GM23248 (cell line): ENCODE results near the gene OR10G3. TPM values are rescaled to one million over a fixed set of nuclear protein-coding genes. Genes with fewer than 3 reads are reported as not detected.

ENCODE experiments used
- DNase-seq: peaks from one replicate; pipeline ENCODE4 v3.0.0-alpha.2; 2015
- H2AFZ ChIP-seq: fragments of 200-600 bp; sonication (generic); 2 replicates; pipeline ENCODE4 v1.6.1; 2016; ENCODE audit warnings: antibody characterized with exemption
- H3F3A ChIP-seq: fragments of 200-600 bp; sonication (generic); 2 replicates; pipeline ENCODE4 v1.6.1; 2016; ENCODE audit warnings: mild to moderate bottlenecking, antibody characterized with exemption, mixed run types; ENCODE audit not compliant: insufficient read depth
- H3K27ac ChIP-seq: fragments of 200-600 bp; sonication (generic); 2 replicates; pipeline ENCODE4 v1.5.1; 2016; ENCODE audit warnings: mild to moderate bottlenecking
- H3K27me3 ChIP-seq: fragments of 200-600 bp; sonication (generic); replicated peaks from 2 replicates; pipeline ENCODE4 v1.6.1; 2016; ENCODE audit warnings: mild to moderate bottlenecking; ENCODE audit not compliant: insufficient read depth
- H3K36me3 ChIP-seq: fragments of 200-600 bp; sonication (generic); 2 replicates; pipeline ENCODE4 v1.6.1; 2016; ENCODE audit warnings: low read depth, mild to moderate bottlenecking
- H3K4me1 ChIP-seq: fragments of 200-600 bp; sonication (generic); 2 replicates; pipeline ENCODE4 v1.6.1; 2016; ENCODE audit warnings: mild to moderate bottlenecking; ENCODE audit not compliant: insufficient read depth
- H3K4me2 ChIP-seq: fragments of 200-600 bp; sonication (generic); one replicate; pipeline ENCODE4 v1.6.1; 2016; ENCODE audit warnings: mild to moderate bottlenecking; ENCODE audit not compliant: unreplicated experiment
- H3K4me3 ChIP-seq: fragments of 200-600 bp; sonication (generic); 2 replicates; pipeline ENCODE4 v1.5.1; 2016; ENCODE audit warnings: mild to moderate bottlenecking
- H3K79me2 ChIP-seq: fragments of 200-600 bp; sonication (generic); 2 replicates; pipeline ENCODE4 v1.6.1; 2016; ENCODE audit warnings: mild to moderate bottlenecking; ENCODE audit not compliant: insufficient read depth
- H3K9ac ChIP-seq: fragments of 200-600 bp; sonication (generic); 2 replicates; pipeline ENCODE4 v1.6.1; 2016; ENCODE audit warnings: mild to moderate bottlenecking
- H3K9me2 ChIP-seq: fragments of 200-600 bp; sonication (generic); 2 replicates; pipeline ENCODE4 v1.6.1; 2016; ENCODE audit warnings: mixed run types, mild to moderate bottlenecking, moderate library complexity; ENCODE audit not compliant: insufficient read depth
- H3K9me3 ChIP-seq: fragments of 200-600 bp; sonication (generic); one replicate; pipeline ENCODE4 v1.6.1; 2017; ENCODE audit warnings: low read depth
- H4K20me1 ChIP-seq: fragments of 200-600 bp; sonication (generic); 2 replicates; pipeline ENCODE4 v1.6.0; 2016; ENCODE audit not compliant: insufficient read depth
- EZH2 ChIP-seq: fragments of 200-600 bp; sonication (generic); IDR thresholded peaks from 2 replicates; pipeline ENCODE4 v1.6.1; 2018; ENCODE audit warnings: antibody characterized with exemption, mild to moderate bottlenecking; ENCODE audit not compliant: insufficient read depth, poor library complexity, severe bottlenecking
- EZH2phosphoT487 ChIP-seq: fragments of 200-600 bp; sonication (generic); IDR thresholded peaks from 2 replicates; pipeline ENCODE4 v1.6.1; 2018; ENCODE audit warnings: antibody characterized with exemption, moderate library complexity, mild to moderate bottlenecking, low read depth; ENCODE audit not compliant: insufficient read depth
- WGBS, 2 experiments: methylation state at CpG; one replicate each; pipeline ENCODE4 v1.1.6; 2015 to 2017; ENCODE audit warnings: low lambda C conversion rate in 2 of 2, low coverage in 1 of 2; ENCODE audit errors: missing lambda C conversion rate in 2 of 2; 5-methylcytosine and 5-hydroxymethylcytosine counted together
- in situ Hi-C: fragments of 300-500 bp; cut with MboI; formaldehyde crosslinking; loops from 2 replicates; pipeline ENCODE4 v1.15.0; 2020
- polyA plus RNA-seq: library from polyadenylated mRNA; unstranded; fragments of >200 nt; fragmentation: Nextera tagmentation; extraction: Ambion mirVana; gene quantifications from 2 replicates; pipeline ENCODE4 v1.2.1, GENCODE V29; 2016
- total RNA-seq: library from RNA; depleted of rRNA; stranded (reverse); fragments of >200 nt; shearing (Covaris generic); gene quantifications from 2 replicates; pipeline ENCODE4 v1.2.3, GENCODE V29; 2014; rRNA removed

The OR10G3 gene
- not detected in 2 replicates for total RNA-seq
- not detected in 2 replicates for polyA plus RNA-seq

GRCh38 chr14:21579976-21580375 is at the start of gene OR10G3:
Gene OR10G3, minus strand, starts transcription at chr14:21580076. Its CDS starts 9,332 bp downstream, at chr14:21570744.
- H2AFZ ChIP-seq: no peak within 1 kb of the TSS
- in situ Hi-C loops: no loop called here
- no peaks in the 10 kb centered on the region for H3K79me2 ChIP-seq
- no peak within 1 kb of the TSS for H3K4me3 ChIP-seq
- H3K4me1 ChIP-seq: no peaks in the 10 kb centered on the region
- no peak within 1 kb of the TSS for H3K9ac ChIP-seq
- H3K27ac ChIP-seq: no peak within 1 kb of the TSS
- DNase-seq: no peak
- no peaks in the 10 kb centered on the region for H4K20me1 ChIP-seq
- no peaks in the 10 kb centered on the region for H3K9me2 ChIP-seq
- no peak within 1 kb of the TSS for H3K4me2 ChIP-seq
- H3K36me3 ChIP-seq: no peaks in the 10 kb centered on the region
- peaks cover 14% of the 10 kb centered on the region for H3K27me3 ChIP-seq
- H3K9me3 ChIP-seq: no peaks in the 10 kb centered on the region
- no peaks in the 10 kb centered on the region for H3F3A ChIP-seq
- WGBS, 2 experiments: 23 to 30% methylated on average over 2 of the region's 2 CpGs
- TF ChIP-seq EZH2 (no peak), EZH2phosphoT487 (no peak)

- H3K9me2 ChIP-seq: no peaks in the 10 kb centered on the region
- no peaks in the 10 kb centered on the region for H3F3A ChIP-seq
- no peak overlapping the region for H3K4me2 ChIP-seq
- DNase-seq: peak; percentile 20
- H3K27me3 ChIP-seq: no peaks in the 10 kb centered on the region
- no peak overlapping the region for H3K9ac ChIP-seq
- no peak overlapping the region for H2AFZ ChIP-seq
- H3K4me3 ChIP-seq: no peak overlapping the region
- no peaks in the 10 kb centered on the region for H3K79me2 ChIP-seq
- no peaks in the 10 kb centered on the region for H3K4me1 ChIP-seq
- H3K27ac ChIP-seq: no peak overlapping the region
- no peaks in the 10 kb centered on the region for H4K20me1 ChIP-seq
- WGBS, 2 experiments: 9 to 19% methylated on average over 3 of the region's 3 CpGs
- in situ Hi-C loops: no loop called here
- no peaks in the 10 kb centered on the region for H3K9me3 ChIP-seq
- H3K36me3 ChIP-seq: no peaks in the 10 kb centered on the region
- TF ChIP-seq EZH2 (no peak), EZH2phosphoT487 (no peak)
These were observed 46.8 kb upstream of the OR10G3 start for GRCh38 chr14:21626491-21627230.

- no peaks in the 10 kb centered on the region for H3K9me2 ChIP-seq
- H3K36me3 ChIP-seq: no peaks in the 10 kb centered on the region
- H3F3A ChIP-seq: no peaks in the 10 kb centered on the region
- no peak overlapping the region for H2AFZ ChIP-seq
- WGBS, 2 experiments: 22 to 26% methylated on average over 8 of the region's 8 CpGs
- H3K4me2 ChIP-seq: no peak overlapping the region
- no peaks in the 10 kb centered on the region for H4K20me1 ChIP-seq
- H3K27me3 ChIP-seq: no peaks in the 10 kb centered on the region
- H3K79me2 ChIP-seq: no peaks in the 10 kb centered on the region
- DNase-seq: no peak
- no peak overlapping the region for H3K27ac ChIP-seq
- no peaks in the 10 kb centered on the region for H3K4me1 ChIP-seq
- no peak overlapping the region for H3K9ac ChIP-seq
- no peak overlapping the region for H3K4me3 ChIP-seq
- TF ChIP-seq EZH2: no peak
- TF ChIP-seq EZH2phosphoT487: no peak
- H3K9me3 ChIP-seq: no peaks in the 10 kb centered on the region
- in situ Hi-C loops: no loop called here
These were observed 37.7 kb upstream of the OR10G3 start for GRCh38 chr14:21617614-21618013.

GRCh38 chr14:21614240-21614639 is 34.4 kb upstream of the OR10G3 start:
- H3K27me3 ChIP-seq: no peaks in the 10 kb centered on the region
- no peak for DNase-seq
- H4K20me1 ChIP-seq: no peaks in the 10 kb centered on the region
- in situ Hi-C loops: no loop called here
- TF ChIP-seq EZH2phosphoT487 (no peak), EZH2 (no peak)
- no peak overlapping the region for H3K4me2 ChIP-seq
- no peaks in the 10 kb centered on the region for H3K79me2 ChIP-seq
- H3K9me2 ChIP-seq: no peaks in the 10 kb centered on the region
- no peaks in the 10 kb centered on the region for H3K4me1 ChIP-seq
- no peaks in the 10 kb centered on the region for H3F3A ChIP-seq
- no peak overlapping the region for H3K4me3 ChIP-seq
- 0 to 7% methylated on average over 1 of the region's 1 CpG for WGBS, 2 experiments
- no peak overlapping the region for H3K27ac ChIP-seq
- H3K9me3 ChIP-seq: no peaks in the 10 kb centered on the region
- H3K36me3 ChIP-seq: no peaks in the 10 kb centered on the region
- no peak overlapping the region for H3K9ac ChIP-seq
- no peak overlapping the region for H2AFZ ChIP-seq
